Measurements from ENCODE around the gene C1orf74.

The C1orf74 gene

GRCh38 chr1:209741889-209742288 is 42.5 kb downstream of the C1orf74 start:
- DNase-seq: no peak

DNA sequence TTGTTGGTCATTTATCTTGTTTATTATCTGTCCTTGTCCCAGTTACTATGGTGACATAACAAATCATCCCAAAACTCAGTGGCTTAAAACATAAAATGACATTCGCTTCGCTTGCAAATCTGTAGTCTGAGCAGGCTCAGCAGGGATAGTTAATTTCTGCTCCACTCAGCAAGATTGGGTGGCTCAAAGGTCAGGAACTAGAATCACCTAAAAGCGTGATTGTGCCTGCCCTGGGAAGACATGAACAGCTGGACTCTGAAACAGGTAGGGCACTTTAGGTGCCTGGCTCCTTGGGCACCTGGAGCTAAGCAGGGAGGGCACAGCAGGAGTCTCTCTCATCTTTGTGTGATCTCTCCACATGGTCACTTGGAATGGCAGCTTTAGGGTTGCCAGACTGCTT is 43.2 kb downstream of the C1orf74 start:
- no peak for DNase-seq

- DNase-seq: no peak
Observed at GRCh38 chr1:209738270-209738669, 46.1 kb downstream of the C1orf74 start.

- no peak for DNase-seq
Observed at GRCh38 chr1:209737118-209737505, 47.2 kb downstream of the C1orf74 start.

DNA sequence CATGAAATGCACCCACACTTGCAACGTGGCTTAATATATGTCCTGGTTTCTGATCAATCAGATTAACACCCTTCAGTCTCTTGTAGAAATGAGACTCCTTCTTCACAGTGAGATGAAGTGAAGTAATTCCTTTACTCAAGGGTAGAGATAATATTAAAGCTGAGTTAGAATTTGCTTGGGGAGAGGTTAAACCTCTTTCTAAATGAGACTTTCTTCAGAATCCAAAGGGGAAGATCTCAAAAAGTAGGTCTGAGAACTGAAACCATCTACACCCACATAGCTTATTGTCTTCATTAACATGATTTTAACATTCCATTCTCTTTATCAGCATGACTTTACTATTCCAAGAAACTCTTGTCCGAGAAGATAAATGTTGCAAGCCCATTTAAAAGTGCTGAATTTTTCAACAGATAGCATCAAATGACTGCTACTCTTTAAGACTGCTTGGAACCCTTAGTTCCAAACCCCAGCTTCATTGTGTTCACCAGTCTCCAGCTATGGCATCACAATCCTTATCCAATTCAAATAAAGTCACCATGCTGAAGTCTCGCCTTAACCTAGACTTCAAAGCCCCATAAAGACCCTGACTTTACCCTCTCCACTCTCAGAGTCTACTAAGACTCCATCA is 47.8 kb downstream of the C1orf74 start:
- peak; percentile 36 for DNase-seq

DNA sequence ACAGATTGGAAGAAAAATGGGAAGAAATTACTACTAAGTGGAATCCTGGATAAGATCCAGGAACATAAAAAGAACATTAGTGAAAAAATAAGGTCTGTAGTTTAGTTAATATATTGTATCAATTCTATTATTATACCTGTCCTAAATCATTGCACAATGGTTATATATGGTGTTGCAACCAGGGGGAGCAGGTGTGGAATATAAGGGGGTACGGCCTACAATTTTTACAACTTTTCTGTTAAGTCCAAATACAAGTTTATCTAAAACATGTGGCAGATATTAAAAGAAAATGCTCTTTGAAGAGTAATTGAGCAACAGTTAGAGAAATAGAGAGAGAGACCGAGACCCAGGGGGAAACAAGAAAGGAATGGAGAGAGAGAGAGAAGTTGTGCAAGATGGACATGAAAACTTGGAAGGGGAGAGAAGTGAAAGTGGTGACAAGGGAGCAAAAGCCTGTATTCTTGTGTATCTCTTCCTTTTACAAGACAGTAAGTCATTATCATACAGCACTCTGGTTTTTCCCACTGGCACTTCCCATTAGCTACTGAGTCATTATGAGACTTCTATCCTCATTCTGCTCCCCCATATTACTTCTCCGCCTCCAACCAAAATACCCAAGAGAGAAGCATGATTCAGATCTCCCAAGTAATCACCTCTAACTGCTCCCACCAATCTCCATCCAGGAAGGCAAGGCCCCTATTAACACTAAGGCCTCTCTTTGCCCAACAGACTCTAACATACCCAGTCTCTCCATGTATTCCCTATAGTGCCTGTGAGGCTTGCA is 50.8 kb downstream of the C1orf74 start:
- DNase-seq: no peak

DNA sequence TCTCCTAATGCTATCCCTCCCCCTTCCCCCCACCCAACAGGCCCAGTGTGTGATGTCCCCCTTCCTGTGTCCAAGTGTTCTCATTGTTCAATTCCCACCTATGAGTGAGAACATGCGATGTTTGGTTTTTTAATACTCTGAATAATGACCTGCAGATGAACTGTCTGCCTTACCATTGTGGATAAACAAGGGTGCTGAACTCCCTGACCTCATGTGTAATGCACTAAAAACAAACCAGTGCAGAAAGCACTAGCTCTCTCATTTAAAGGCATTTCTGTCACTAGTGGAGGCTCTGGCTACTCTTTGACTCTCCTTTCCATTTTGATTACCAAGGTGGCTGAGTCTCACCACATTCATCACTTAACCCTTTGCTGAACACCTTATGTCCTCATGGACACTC is 51.6 kb downstream of the C1orf74 start:
- DNase-seq: no peak

DNA sequence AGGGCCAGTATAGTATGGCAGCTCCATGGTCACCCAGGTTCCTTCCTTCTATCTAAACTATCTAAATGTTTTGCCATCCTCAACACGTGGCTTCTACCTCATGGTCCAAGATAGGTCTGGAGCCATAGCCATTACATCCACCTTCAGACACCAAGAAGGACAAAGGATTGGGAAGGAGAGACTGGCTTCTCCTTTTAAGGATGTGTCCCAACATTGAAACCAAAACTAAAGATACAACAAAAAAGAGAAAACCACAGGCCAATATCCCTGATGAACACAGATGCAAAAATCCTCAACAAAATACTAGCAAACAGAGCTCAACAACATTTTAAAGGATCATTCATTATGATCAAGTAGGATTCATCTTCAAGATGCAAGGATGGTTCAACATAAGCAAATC is 54.9 kb downstream of the C1orf74 start:
- no peak for DNase-seq

Measured in activated CD4-positive, alpha-beta T cell treated with anti-CD3 and anti-CD28 coated beads, Interleukin-2, Interleukin-6, amounts not matched to agents 100 ng/mL and 50 ng/mL, durations not matched to agents 16 hours and 8 hours (primary cell).